Epithelial cell of proximal tubule (primary cell): ENCODE measurements around the gene MESP2. TPM values are rescaled to one million over a fixed set of nuclear protein-coding genes. Genes with fewer than 3 reads are reported as not detected.
"Not testable (repeated sequence)": the region's sequence is repeated elsewhere in the genome, so short reads cannot be mapped to it uniquely, and the experiment has no call there.

Source experiments
- DNase-seq: peaks from one replicate; pipeline ENCODE4 v3.0.0-alpha.2; 2011; ENCODE audit warnings: low read depth
- H3K4me3 ChIP-seq: 2 replicates; pipeline ENCODE4 v1.5.1; 2011; ENCODE audit warnings: low read depth, mild to moderate bottlenecking, low read length
- CTCF ChIP-seq: conservative IDR thresholded peaks from 2 replicates; pipeline ENCODE4 v1.5.1; 2012; ENCODE audit warnings: low read depth, mild to moderate bottlenecking, low read length
- total RNA-seq: library from RNA; depleted of rRNA; stranded (reverse); fragments of >200 nt; gene quantifications from 2 replicates; pipeline ENCODE4 v1.2.3, GENCODE V29; 2015

MESP2 gene
- total RNA-seq, 1 donor from 2014 or later, result 1.1 TPM

GRCh38 chr15:89783861-89784685 lies 7.9 kb downstream of the MESP2 start:
- H3K4me3 ChIP-seq, result no peak overlapping the region
- TF ChIP-seq CTCF, result no peak

GRCh38 chr15:89784686-89784960 lies 8.5 kb downstream of the MESP2 start:
- no peak for DNase-seq
- no peak for TF ChIP-seq CTCF
- no peak overlapping the region for H3K4me3 ChIP-seq

More at GRCh38 chr15:89783861-89784685, 7.9 kb downstream of the MESP2 start:
- DNase-seq, result no peak

- no peak overlapping the region for H3K4me3 ChIP-seq
- DNase-seq, result no peak
- no peak for TF ChIP-seq CTCF
Measured at GRCh38 chr15:89785064-89785773, 9.1 kb downstream of the MESP2 start.

- no peak for DNase-seq
- H3K4me3 ChIP-seq, result no peak overlapping the region
- no peak for TF ChIP-seq CTCF
Measured at GRCh38 chr15:89785774-89786140, 9.6 kb downstream of the MESP2 start.

GRCh38 chr15:89787944-89788343 lies 11.8 kb downstream of the MESP2 start:
- no peak for TF ChIP-seq CTCF
- DNase-seq, result no peak

GRCh38 chr15:89788585-89788984 lies 12.5 kb downstream of the MESP2 start:
- not testable (repeated sequence) for H3K4me3 ChIP-seq, DNase-seq

More at GRCh38 chr15:89787944-89788343, 11.8 kb downstream of the MESP2 start:
- H3K4me3 ChIP-seq, result no peak overlapping the region

GRCh38 chr15:89790206-89790605 lies 14.1 kb downstream of the MESP2 start:
- no peak overlapping the region for H3K4me3 ChIP-seq
- TF ChIP-seq CTCF, result no peak
- DNase-seq, result no peak
